Body of pancreas (tissue), 4 donors: ENCODE measurements around the gene IGSF23. TPM values are rescaled to one million over a fixed set of nuclear protein-coding genes. Genes with fewer than 3 reads are reported as not detected.
"Not testable (repeated sequence)": the region's sequence is repeated elsewhere in the genome, so short reads cannot be mapped to it uniquely, and the experiment has no call there.

ENCODE experiments used
- ATAC-seq: fragments of 150-250 bp; one replicate; pipeline ENCODE4 v1.9.1; 2016
- DNase-seq, 4 donors: peaks; one replicate each; pipeline ENCODE4 v3.0.0-alpha.2; 2019
- H3K27ac ChIP-seq, 4 donors: fragments of 200-600 bp; sonication (generic); 1 replicate in 3 of 4; 2 replicates in 1 of 4; pipeline versions ENCODE4 v1.5.1 to v1.6.1; 2016 to 2019; ENCODE audit warnings: mild to moderate bottlenecking in 1 of 4, mixed read lengths in 1 of 4, moderate library complexity in 1 of 4
- H3K27me3 ChIP-seq, 2 donors: fragments of 200-600 bp; sonication (generic); one replicate each; pipeline ENCODE4 v1.6.0; 2016; ENCODE audit warnings: mild to moderate bottlenecking in 1 of 2
- H3K36me3 ChIP-seq, 2 donors: fragments of 200-600 bp; sonication (generic); replicated peaks in 1 of 2; 2 replicates each; pipeline ENCODE4 v1.5.1; 2016; ENCODE audit warnings: low read depth in 2 of 2; ENCODE audit not compliant: insufficient read depth in 1 of 2
- H3K4me1 ChIP-seq: fragments of 200-600 bp; sonication (generic); one replicate; pipeline ENCODE4 v1.6.0; 2016
- H3K4me3 ChIP-seq, 2 donors: fragments of 200-600 bp; sonication (generic); 1 replicate in 1 of 2; 2 replicates in 1 of 2; pipeline ENCODE4 v1.5.1; 2016 to 2019
- H3K9me3 ChIP-seq, 3 donors: fragments of 200-600 bp; sonication (generic); 1 replicate in 2 of 3; 2 replicates in 1 of 3; pipeline ENCODE4 v1.5.1; 2016
- CTCF ChIP-seq, 7 experiments: fragments of 450-650 bp in 4 of 7; fragments of 200-600 bp in 3 of 7; sonication (generic) in 3 of 7; IDR thresholded peaks; one replicate each; pipeline ENCODE4 v1.5.1; 2016 to 2019; ENCODE audit warnings: antibody characterized with exemption in 7 of 7
- POLR2A ChIP-seq, 3 donors: fragments of 450-650 bp; IDR thresholded peaks; one replicate each; pipeline ENCODE4 v1.6.1; 2016; ENCODE audit warnings: antibody characterized with exemption in 3 of 3, mild to moderate bottlenecking in 2 of 3
- WGBS, 2 donors: methylation state at CpG; one replicate each; pipeline ENCODE4 v1.1.5; 2017; 5-methylcytosine and 5-hydroxymethylcytosine counted together
- intact Hi-C: fragments of 100-400 bp; cut with DNase I; formaldehyde crosslinking; loops from one replicate; pipeline ENCODE4 v1.15.1; 2023
- total RNA-seq, 2 donors: library from RNA; depleted of rRNA; stranded (reverse); fragments of >200 nt; gene quantifications; one replicate each; pipeline ENCODE4 v1.1.0, GENCODE V29; 2016

The IGSF23 gene
- total RNA-seq, 2 donors from 2014 or later, result 3.1 TPM; not detected in 1

GRCh38 chr19:44623080-44623479 lies 9.7 kb downstream of the IGSF23 start:
- intact Hi-C loops, result no loop called here
- Histone ChIP-seq H3K9me3 (no peaks in the 10 kb centered on the region), H3K4me3 (no peak overlapping the region), H3K27ac (no peak overlapping the region), H3K36me3 (no peaks in the 10 kb centered on the region), H3K27me3 (no peaks in the 10 kb centered on the region), H3K4me1 (peaks cover 19% of the 10 kb centered on the region)
- TF ChIP-seq POLR2A (IDR thresholded peaks at IDR 0.05) (no peak), CTCF (IDR thresholded peaks at IDR 0.05) (no peak)
- ATAC-seq (peak; percentile 43), DNase-seq (peak in 3 of 4 donors; percentile 21 to 52 (median 26))
- 56 to 70% methylated on average over 4 to 5 of the region's 5 CpGs for WGBS, 2 donors

- ATAC-seq (no peak), DNase-seq (no peak)
- TF ChIP-seq POLR2A (IDR thresholded peaks at IDR 0.05) (no peak), CTCF (IDR thresholded peaks at IDR 0.05) (no peak)
- H3K27me3 ChIP-seq, result no peaks in the 10 kb centered on the region
- no peak overlapping the region for H3K27ac ChIP-seq
- peaks cover 19% of the 10 kb centered on the region for H3K4me1 ChIP-seq
- intact Hi-C loops, result no loop called here
- 86% methylated on average over 1 to 4 of the region's 4 CpGs for WGBS, 2 donors
- no peak overlapping the region for H3K4me3 ChIP-seq
- no peaks in the 10 kb centered on the region for H3K36me3 ChIP-seq
- no peaks in the 10 kb centered on the region for H3K9me3 ChIP-seq
Measured at GRCh38 chr19:44623626-44624025, 10.3 kb downstream of the IGSF23 start.

GRCh38 chr19:44624840-44625354 lies 11.5 kb downstream of the IGSF23 start:
- H3K4me3 ChIP-seq, result no peak overlapping the region
- H3K4me1 ChIP-seq, result peaks cover 19% of the 10 kb centered on the region
- peak overlapping the region; percentile 34 to 81 (median 68) for H3K27ac ChIP-seq
- H3K36me3 ChIP-seq, result no peaks in the 10 kb centered on the region
- 92 to 94% methylated on average over 4 of the region's 4 CpGs for WGBS, 2 donors
- no peaks in the 10 kb centered on the region for H3K27me3 ChIP-seq
- no peaks in the 10 kb centered on the region for H3K9me3 ChIP-seq
- no peak for TF ChIP-seq CTCF (IDR thresholded peaks at IDR 0.05)
- TF ChIP-seq POLR2A (IDR thresholded peaks at IDR 0.05), result no peak
- no peak for DNase-seq
- intact Hi-C loops, result no loop called here
- no peak for ATAC-seq

GRCh38 chr19:44625637-44626036 lies 12.3 kb downstream of the IGSF23 start:
- ATAC-seq, H3K27me3 ChIP-seq, intact Hi-C loops, H3K9me3 ChIP-seq, H3K36me3 ChIP-seq, H3K4me3 ChIP-seq, DNase-seq: not testable (repeated sequence)
- WGBS, 2 donors, result 80 to 81% methylated on average over 4 of the region's 4 CpGs
- Histone ChIP-seq H3K4me1 (peaks cover 19% of the 10 kb centered on the region), H3K27ac (peak overlapping the region; percentile 34 to 81 (median 68))

GRCh38 chr19:44626048-44626624 lies 12.8 kb downstream of the IGSF23 start:
- 55 to 57% methylated on average over 1 of the region's 1 CpG for WGBS, 2 donors
- Histone ChIP-seq H3K27me3 (no peaks in the 10 kb centered on the region), H3K9me3 (no peaks in the 10 kb centered on the region), H3K36me3 (no peaks in the 10 kb centered on the region), H3K27ac (peak overlapping the region; percentile 34 to 81 (median 68)), H3K4me1 (peaks cover 19% of the 10 kb centered on the region), H3K4me3 (no peak overlapping the region)
- peak; percentile 89 for ATAC-seq
- TF ChIP-seq CTCF (IDR thresholded peaks at IDR 0.05) (no peak), POLR2A (IDR thresholded peaks at IDR 0.05) (peak in 1 of 3 donors; percentile 29)
- intact Hi-C loops, result no loop called here
- DNase-seq, result peak; percentile 66 to 79 (median 74)
